RWPE2 (cell line): ENCODE measurements around the gene OR2S2.

Source experiments
- ATAC-seq: fragments of 200-7000 bp; cut with Tn5 transposase; 3 replicates; pipeline ENCODE4 v1.9.1; 2021; ENCODE audit warnings: low read depth
- DNase-seq: peaks from one replicate; pipeline ENCODE4 v3.0.0-alpha.2; 2020; ENCODE audit warnings: low spot score
- H3K27ac ChIP-seq: fragments of 450-650 bp; 2 replicates; pipeline ENCODE4 v1.5.1; 2017; ENCODE audit warnings: mild to moderate bottlenecking; ENCODE audit not compliant: poor library complexity, severe bottlenecking
- H3K27me3 ChIP-seq: fragments of 250-450 bp; sonication (Bioruptor Pico); 2 replicates; pipeline ENCODE4 v1.5.1; 2021; ENCODE audit warnings: mild to moderate bottlenecking, moderate library complexity; ENCODE audit not compliant: insufficient read depth, poor library complexity, severe bottlenecking
- H3K36me3 ChIP-seq: fragments of 250-450 bp; sonication (Bioruptor Pico); 2 replicates; pipeline ENCODE4 v1.5.1; 2020; ENCODE audit warnings: low read depth, mild to moderate bottlenecking, moderate library complexity
- H3K4me1 ChIP-seq: fragments of 250-450 bp; sonication (Bioruptor Pico); 2 replicates; pipeline ENCODE4 v1.5.1; 2021; ENCODE audit warnings: mild to moderate bottlenecking, moderate library complexity; ENCODE audit not compliant: insufficient read depth, poor library complexity, severe bottlenecking
- H3K4me3 ChIP-seq: fragments of 250-450 bp; sonication (Bioruptor Pico); 2 replicates; pipeline ENCODE4 v1.5.1; 2021; ENCODE audit warnings: mild to moderate bottlenecking, moderate library complexity; ENCODE audit not compliant: severe bottlenecking
- H3K9me3 ChIP-seq: fragments of 250-450 bp; sonication (Bioruptor Pico); 2 replicates; pipeline ENCODE4 v1.5.1; 2021; ENCODE audit warnings: mild to moderate bottlenecking, moderate library complexity; ENCODE audit not compliant: severe bottlenecking
- CTCF ChIP-seq: fragments of 450-650 bp; IDR thresholded peaks from one replicate; pipeline ENCODE4 v1.5.1; 2017; ENCODE audit warnings: mild to moderate bottlenecking, moderate library complexity; ENCODE audit not compliant: poor library complexity, severe bottlenecking

The OR2S2 gene

GRCh38 chr9:35910613-35911359 is 47.2 kb downstream of the OR2S2 start:
- peak; percentile 95 for TF ChIP-seq CTCF
- DNase-seq = no peak
- peak; percentile 4; the same call in 2 of the 3 replicates for ATAC-seq
- Histone ChIP-seq H3K36me3 (no peaks in the 10 kb centered on the region), H3K27me3 (no peaks in the 10 kb centered on the region), H3K27ac (peak overlapping the region; percentile 99), H3K4me1 (peaks cover 37% of the 10 kb centered on the region), H3K4me3 (no peak overlapping the region), H3K9me3 (no peaks in the 10 kb centered on the region)

- Histone ChIP-seq H3K36me3 (no peaks in the 10 kb centered on the region), H3K27ac (peak overlapping the region; percentile 99), H3K27me3 (no peaks in the 10 kb centered on the region), H3K4me1 (peaks cover 44% of the 10 kb centered on the region), H3K9me3 (no peaks in the 10 kb centered on the region), H3K4me3 (no peak overlapping the region)
- TF ChIP-seq CTCF = no peak
- no peak for ATAC-seq
- no peak for DNase-seq
These were observed 48.0 kb downstream of the OR2S2 start for GRCh38 chr9:35909687-35910612.

- Histone ChIP-seq H3K36me3 (no peaks in the 10 kb centered on the region), H3K27ac (peak within 1 kb of the TSS; percentile 99), H3K27me3 (no peaks in the 10 kb centered on the region), H3K4me3 (no peak within 1 kb of the TSS), H3K9me3 (no peaks in the 10 kb centered on the region), H3K4me1 (peaks cover 44% of the 10 kb centered on the region)
- no peak for TF ChIP-seq CTCF
- ATAC-seq (no peak), DNase-seq (no peak)
These were observed 48.7 kb downstream of the OR2S2 start, which contains the start of gene SPAAR for GRCh38 chr9:35909274-35909673. SPAAR (plus strand) TSS chr9:35909490; CDS start chr9:35910464, 974 bp downstream.

- no peak for DNase-seq
- Histone ChIP-seq H3K4me3 (no peak overlapping the region), H3K27ac (peak overlapping the region; percentile 99), H3K36me3 (no peaks in the 10 kb centered on the region), H3K9me3 (no peaks in the 10 kb centered on the region), H3K4me1 (peaks cover 44% of the 10 kb centered on the region), H3K27me3 (no peaks in the 10 kb centered on the region)
- TF ChIP-seq CTCF = no peak
- no peak; the same call in 1 of the 3 replicates for ATAC-seq
These were observed 49.3 kb downstream of the OR2S2 start for GRCh38 chr9:35908504-35909125.
